ENCODE measurements around the gene ANTXRL.

DNA sequence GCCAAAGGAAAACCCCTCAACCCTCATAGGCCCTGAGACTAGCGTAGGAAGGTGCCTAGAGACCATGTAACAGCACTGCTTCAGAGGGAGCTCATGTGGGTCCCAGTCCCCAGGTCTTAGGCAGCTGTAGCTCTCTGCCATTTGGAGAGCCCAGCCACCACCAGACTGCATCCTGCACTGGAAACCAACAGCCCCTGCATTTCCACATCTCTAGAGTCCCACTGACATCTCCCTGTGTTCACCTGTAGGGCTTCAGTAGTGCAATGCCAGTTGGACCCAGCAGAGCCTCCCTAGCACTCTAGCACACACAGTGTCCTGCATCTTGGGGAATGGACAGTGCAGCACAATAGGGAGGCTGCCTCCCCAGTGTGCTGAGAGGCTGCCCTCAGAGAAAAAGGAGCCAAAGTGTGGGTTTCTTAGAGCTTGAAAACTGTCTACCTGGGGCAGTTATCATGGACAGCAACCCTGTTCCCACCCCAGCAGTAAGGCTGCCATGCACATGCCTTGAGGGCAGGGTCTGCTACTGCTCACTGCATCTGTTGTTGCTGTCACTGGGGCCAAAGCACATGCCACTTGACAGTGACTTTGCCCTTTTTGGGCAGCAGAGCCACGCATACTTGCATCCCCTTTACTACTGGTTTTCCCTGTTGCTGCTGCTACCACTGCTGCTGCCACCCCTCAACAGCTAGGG, 46.7 kb upstream of the ANTXRL start:
- TF ChIP-seq, protein P1, sequence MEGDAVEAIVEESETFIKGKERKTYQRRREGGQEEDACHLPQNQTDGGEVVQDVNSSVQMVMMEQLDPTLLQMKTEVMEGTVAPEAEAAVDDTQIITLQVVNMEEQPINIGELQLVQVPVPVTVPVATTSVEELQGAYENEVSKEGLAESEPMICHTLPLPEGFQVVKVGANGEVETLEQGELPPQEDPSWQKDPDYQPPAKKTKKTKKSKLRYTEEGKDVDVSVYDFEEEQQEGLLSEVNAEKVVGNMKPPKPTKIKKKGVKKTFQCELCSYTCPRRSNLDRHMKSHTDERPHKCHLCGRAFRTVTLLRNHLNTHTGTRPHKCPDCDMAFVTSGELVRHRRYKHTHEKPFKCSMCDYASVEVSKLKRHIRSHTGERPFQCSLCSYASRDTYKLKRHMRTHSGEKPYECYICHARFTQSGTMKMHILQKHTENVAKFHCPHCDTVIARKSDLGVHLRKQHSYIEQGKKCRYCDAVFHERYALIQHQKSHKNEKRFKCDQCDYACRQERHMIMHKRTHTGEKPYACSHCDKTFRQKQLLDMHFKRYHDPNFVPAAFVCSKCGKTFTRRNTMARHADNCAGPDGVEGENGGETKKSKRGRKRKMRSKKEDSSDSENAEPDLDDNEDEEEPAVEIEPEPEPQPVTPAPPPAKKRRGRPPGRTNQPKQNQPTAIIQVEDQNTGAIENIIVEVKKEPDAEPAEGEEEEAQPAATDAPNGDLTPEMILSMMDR (IDR thresholded peaks at IDR 0.05): no peak
- TF ChIP-seq ELF1 (IDR thresholded peaks at IDR 0.05): no peak
- TF ChIP-seq, protein P2, sequence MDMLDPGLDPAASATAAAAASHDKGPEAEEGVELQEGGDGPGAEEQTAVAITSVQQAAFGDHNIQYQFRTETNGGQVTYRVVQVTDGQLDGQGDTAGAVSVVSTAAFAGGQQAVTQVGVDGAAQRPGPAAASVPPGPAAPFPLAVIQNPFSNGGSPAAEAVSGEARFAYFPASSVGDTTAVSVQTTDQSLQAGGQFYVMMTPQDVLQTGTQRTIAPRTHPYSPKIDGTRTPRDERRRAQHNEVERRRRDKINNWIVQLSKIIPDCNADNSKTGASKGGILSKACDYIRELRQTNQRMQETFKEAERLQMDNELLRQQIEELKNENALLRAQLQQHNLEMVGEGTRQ (IDR thresholded peaks at IDR 0.05; ENCODE audit: borderline replicate concordance, low read depth, low read length): no peak
- TF ChIP-seq, protein P3, sequence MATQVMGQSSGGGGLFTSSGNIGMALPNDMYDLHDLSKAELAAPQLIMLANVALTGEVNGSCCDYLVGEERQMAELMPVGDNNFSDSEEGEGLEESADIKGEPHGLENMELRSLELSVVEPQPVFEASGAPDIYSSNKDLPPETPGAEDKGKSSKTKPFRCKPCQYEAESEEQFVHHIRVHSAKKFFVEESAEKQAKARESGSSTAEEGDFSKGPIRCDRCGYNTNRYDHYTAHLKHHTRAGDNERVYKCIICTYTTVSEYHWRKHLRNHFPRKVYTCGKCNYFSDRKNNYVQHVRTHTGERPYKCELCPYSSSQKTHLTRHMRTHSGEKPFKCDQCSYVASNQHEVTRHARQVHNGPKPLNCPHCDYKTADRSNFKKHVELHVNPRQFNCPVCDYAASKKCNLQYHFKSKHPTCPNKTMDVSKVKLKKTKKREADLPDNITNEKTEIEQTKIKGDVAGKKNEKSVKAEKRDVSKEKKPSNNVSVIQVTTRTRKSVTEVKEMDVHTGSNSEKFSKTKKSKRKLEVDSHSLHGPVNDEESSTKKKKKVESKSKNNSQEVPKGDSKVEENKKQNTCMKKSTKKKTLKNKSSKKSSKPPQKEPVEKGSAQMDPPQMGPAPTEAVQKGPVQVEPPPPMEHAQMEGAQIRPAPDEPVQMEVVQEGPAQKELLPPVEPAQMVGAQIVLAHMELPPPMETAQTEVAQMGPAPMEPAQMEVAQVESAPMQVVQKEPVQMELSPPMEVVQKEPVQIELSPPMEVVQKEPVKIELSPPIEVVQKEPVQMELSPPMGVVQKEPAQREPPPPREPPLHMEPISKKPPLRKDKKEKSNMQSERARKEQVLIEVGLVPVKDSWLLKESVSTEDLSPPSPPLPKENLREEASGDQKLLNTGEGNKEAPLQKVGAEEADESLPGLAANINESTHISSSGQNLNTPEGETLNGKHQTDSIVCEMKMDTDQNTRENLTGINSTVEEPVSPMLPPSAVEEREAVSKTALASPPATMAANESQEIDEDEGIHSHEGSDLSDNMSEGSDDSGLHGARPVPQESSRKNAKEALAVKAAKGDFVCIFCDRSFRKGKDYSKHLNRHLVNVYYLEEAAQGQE (IDR thresholded peaks at IDR 0.05; ENCODE audit: low read depth, low read length): no peak
- no peak for TF ChIP-seq FOSL2 (IDR thresholded peaks at IDR 0.05; ENCODE audit: borderline replicate concordance, low read depth)
- no peak for TF ChIP-seq SMC3 (IDR thresholded peaks at IDR 0.05; ENCODE audit: low read depth, low read length)
- peak; percentile 69; the same call in 1 of the 2 replicates for TF ChIP-seq MXI1 (IDR thresholded peaks at IDR 0.05; ENCODE audit: low read depth, low read length)
- TF ChIP-seq, protein P4, sequence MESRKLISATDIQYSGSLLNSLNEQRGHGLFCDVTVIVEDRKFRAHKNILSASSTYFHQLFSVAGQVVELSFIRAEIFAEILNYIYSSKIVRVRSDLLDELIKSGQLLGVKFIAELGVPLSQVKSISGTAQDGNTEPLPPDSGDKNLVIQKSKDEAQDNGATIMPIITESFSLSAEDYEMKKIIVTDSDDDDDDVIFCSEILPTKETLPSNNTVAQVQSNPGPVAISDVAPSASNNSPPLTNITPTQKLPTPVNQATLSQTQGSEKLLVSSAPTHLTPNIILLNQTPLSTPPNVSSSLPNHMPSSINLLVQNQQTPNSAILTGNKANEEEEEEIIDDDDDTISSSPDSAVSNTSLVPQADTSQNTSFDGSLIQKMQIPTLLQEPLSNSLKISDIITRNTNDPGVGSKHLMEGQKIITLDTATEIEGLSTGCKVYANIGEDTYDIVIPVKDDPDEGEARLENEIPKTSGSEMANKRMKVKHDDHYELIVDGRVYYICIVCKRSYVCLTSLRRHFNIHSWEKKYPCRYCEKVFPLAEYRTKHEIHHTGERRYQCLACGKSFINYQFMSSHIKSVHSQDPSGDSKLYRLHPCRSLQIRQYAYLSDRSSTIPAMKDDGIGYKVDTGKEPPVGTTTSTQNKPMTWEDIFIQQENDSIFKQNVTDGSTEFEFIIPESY (IDR thresholded peaks at IDR 0.05; ENCODE audit: borderline replicate concordance, low read depth): no peak
- TF ChIP-seq SIN3A (IDR thresholded peaks at IDR 0.05; ENCODE audit: borderline replicate concordance, low read depth, low read length): no peak
- TF ChIP-seq, protein P5, sequence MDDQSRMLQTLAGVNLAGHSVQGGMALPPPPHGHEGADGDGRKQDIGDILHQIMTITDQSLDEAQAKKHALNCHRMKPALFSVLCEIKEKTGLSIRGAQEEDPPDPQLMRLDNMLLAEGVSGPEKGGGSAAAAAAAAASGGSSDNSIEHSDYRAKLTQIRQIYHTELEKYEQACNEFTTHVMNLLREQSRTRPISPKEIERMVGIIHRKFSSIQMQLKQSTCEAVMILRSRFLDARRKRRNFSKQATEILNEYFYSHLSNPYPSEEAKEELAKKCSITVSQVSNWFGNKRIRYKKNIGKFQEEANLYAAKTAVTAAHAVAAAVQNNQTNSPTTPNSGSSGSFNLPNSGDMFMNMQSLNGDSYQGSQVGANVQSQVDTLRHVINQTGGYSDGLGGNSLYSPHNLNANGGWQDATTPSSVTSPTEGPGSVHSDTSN (IDR thresholded peaks at IDR 0.05): no peak
- no peak for TF ChIP-seq NRF1 (IDR thresholded peaks at IDR 0.05; ENCODE audit: low read depth, low read length)
- no peak for TF ChIP-seq RAD21 (IDR thresholded peaks at IDR 0.05; ENCODE audit: low read length)
- TF ChIP-seq, protein P6, sequence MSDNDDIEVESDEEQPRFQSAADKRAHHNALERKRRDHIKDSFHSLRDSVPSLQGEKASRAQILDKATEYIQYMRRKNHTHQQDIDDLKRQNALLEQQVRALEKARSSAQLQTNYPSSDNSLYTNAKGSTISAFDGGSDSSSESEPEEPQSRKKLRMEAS (IDR thresholded peaks at IDR 0.05; ENCODE audit: low read depth): no peak
